Measurements from ENCODE around the gene TMEM132D.

Gene TMEM132D

DNA sequence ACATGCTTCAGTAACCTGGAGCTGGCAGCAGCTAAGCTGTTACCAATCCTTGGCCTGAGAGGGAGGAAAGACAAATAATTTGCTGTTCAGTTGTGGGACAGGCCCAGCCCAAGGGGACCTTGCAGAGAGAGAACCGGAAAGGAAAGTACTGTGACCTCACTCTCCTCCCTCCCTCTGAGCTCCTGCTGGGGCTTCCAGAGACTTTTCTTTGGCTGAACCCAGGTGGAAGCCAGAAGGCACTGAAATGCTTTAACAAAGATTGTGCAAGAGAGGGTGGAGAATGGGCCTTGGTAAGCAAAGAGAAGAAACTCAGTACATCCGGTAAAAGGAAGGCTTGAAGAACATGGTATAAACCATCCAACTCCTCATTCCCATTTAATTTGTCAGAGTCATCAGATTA, 593.5 kb downstream of the TMEM132D start:
- TF ChIP-seq, protein P1, sequence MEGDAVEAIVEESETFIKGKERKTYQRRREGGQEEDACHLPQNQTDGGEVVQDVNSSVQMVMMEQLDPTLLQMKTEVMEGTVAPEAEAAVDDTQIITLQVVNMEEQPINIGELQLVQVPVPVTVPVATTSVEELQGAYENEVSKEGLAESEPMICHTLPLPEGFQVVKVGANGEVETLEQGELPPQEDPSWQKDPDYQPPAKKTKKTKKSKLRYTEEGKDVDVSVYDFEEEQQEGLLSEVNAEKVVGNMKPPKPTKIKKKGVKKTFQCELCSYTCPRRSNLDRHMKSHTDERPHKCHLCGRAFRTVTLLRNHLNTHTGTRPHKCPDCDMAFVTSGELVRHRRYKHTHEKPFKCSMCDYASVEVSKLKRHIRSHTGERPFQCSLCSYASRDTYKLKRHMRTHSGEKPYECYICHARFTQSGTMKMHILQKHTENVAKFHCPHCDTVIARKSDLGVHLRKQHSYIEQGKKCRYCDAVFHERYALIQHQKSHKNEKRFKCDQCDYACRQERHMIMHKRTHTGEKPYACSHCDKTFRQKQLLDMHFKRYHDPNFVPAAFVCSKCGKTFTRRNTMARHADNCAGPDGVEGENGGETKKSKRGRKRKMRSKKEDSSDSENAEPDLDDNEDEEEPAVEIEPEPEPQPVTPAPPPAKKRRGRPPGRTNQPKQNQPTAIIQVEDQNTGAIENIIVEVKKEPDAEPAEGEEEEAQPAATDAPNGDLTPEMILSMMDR (IDR thresholded peaks at IDR 0.05; ENCODE audit: insufficient read depth, missing control alignments) = no peak
- DNase-seq (ENCODE audit: insufficient read length, low spot score) (no peak), FAIRE-seq (no peak)

DNA sequence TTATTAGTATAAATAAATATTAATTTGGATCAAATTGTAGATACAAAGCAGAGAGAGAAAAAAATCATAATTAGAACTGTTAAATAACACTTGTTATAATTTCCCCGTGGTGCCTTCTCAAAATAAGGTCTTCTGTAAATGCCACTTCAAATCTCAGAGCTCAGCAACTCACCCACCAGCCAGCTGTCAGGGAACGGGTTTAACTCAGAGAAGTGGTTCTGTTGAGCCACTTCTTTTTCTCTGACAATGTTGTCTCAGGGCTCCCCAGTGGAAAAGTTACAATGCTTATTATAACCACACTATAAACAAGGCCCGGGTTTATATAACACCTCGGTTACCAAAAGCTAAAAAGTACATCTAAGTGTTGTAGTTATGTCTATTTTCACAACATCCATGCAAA, 598.0 kb downstream of the TMEM132D start:
- DNase-seq (ENCODE audit: insufficient read length, low spot score) (no peak), FAIRE-seq (no peak)
- TF ChIP-seq, protein P1 (IDR thresholded peaks at IDR 0.05; ENCODE audit: insufficient read depth, missing control alignments) = no peak

DNA sequence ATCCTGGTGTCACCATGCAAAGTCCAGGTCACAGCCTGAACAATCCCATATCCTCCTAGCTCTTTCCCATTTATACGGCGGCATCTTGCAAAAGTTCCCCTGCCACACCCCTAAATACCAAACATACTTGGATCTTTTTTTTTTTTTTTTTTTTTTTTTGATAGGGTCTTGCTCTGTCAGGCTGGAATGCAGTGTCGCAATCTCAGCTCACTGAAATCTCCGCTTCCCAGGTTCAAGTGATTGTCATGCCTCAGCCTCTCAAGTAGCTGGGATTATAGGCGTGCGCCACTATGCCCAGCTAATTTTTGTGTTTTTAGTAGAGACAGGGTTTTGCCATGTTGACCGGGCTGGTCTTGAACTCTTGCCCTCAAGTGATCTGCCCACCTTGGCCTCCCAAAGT, 599.3 kb downstream of the TMEM132D start:
- no peak for DNase-seq (ENCODE audit: insufficient read length, low spot score)
- TF ChIP-seq, protein P1 (IDR thresholded peaks at IDR 0.05; ENCODE audit: insufficient read depth, missing control alignments) = no peak
- no peak for FAIRE-seq

DNA sequence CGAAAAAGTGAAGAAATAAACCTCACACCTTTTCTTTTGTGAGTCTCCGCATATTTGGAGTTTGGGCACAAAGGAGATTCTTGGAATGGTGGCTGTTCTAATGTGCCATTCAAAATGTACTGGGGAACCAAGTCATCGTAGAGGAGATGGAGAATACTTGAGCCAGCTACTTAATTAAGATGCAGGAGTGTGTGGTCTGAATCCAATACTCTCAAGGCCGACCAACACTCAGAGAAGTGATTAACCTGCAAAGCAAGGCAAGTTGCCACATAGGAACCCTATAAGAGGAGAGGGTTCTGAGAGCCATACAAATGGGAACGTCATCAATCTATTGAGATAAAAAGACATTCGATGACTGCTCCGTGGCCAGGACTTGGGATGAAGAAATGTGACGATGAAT, 603.8 kb downstream of the TMEM132D start:
- TF ChIP-seq, protein P1 (IDR thresholded peaks at IDR 0.05; ENCODE audit: insufficient read depth, missing control alignments) = no peak
- FAIRE-seq (no peak), DNase-seq (ENCODE audit: insufficient read length, low spot score) (no peak)

DNA sequence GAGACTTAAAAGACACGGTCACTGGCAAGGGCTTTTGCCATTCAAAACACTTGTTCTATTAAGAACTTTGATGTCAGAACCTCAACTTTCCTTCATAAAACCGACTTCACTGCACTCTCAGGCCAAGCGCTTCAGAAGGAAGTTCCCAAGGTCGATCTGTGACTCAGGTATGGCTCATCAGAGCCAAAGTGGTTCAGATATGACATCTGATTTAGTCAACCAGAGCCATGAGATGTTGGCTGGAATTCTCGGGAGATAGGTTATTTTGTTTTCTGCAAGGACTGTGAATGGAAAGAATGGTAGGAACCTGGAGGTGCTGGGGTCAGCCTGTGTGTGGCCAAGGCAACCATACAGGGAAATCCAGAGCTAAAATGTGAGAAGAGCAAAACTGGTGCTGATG, 604.9 kb downstream of the TMEM132D start:
- TF ChIP-seq, protein P1 (IDR thresholded peaks at IDR 0.05; ENCODE audit: insufficient read depth, missing control alignments) = no peak
- no peak for FAIRE-seq

DNA sequence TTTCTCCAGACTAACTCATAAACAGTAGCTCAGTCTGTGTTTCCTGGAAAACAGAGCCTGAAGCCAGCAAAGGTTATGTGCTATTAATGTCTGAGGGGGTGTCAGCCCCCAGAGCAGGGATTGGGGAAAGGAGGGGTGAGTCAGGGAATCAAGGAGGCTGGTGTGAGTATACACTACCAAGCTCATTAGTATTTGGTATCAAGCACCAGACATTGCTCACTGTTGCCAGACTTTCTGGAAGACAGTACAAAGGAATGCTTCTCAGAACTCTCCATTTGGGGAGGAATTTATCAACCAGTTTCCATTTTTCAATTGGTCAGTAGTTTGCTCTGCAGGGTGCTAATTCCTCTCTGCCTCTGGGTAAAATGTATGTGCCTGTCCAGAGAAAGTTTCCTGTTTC, 607.2 kb downstream of the TMEM132D start:
- FAIRE-seq (no peak), DNase-seq (ENCODE audit: insufficient read length, low spot score) (no peak)
- TF ChIP-seq, protein P1 (IDR thresholded peaks at IDR 0.05; ENCODE audit: insufficient read depth, missing control alignments) = no peak

More for the DNA sequence above, 604.9 kb downstream of the TMEM132D start:
- no peak for DNase-seq (ENCODE audit: insufficient read length, low spot score)

DNA sequence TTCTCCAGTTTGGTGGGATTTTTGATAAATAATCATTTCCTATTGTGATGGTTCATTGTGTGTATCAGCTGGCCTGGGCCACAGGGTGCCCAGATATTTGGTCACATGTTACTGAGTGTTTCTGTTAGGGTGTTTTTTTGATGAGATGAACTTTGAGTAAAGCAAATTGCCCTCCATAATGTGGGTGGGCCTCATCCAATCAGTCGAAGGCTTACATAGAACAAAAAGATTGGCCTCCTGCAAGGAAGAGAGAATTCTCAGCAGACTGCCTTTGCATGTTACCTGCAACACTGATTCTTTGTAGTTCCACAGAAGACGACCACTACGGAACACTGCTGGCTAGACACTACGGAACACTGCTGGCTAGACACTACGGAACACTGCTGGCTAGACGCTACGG, 609.0 kb downstream of the TMEM132D start:
- TF ChIP-seq, protein P1 (IDR thresholded peaks at IDR 0.05; ENCODE audit: insufficient read depth, missing control alignments) = no peak
- FAIRE-seq (no peak), DNase-seq (ENCODE audit: insufficient read length, low spot score) (no peak)
